ENCODE measurements around the gene OXT.

- TF ChIP-seq ATF2 (tag by site-specific recombination; IDR thresholded peaks at IDR 0.05; ENCODE audit: low read depth) (no peak), ZBTB26 (tag by site-specific recombination; optimal IDR thresholded peaks at IDR 0.05) (no peak), ZNF792 (tag by site-specific recombination; IDR thresholded peaks at IDR 0.05) (no peak), GLIS1 (tag by site-specific recombination; IDR thresholded peaks at IDR 0.05) (no peak), CTCF (tag by site-specific recombination; IDR thresholded peaks at IDR 0.05) (no peak), PRDM1 (tag by site-specific recombination; IDR thresholded peaks at IDR 0.05) (no peak), ZNF596 (tag by site-specific recombination; IDR thresholded peaks at IDR 0.05) (no peak), PRDM6 (tag by site-specific recombination; IDR thresholded peaks at IDR 0.05) (no peak), ZNF184 (tag by site-specific recombination; IDR thresholded peaks at IDR 0.05) (no peak), ZFP37 (tag by site-specific recombination; IDR thresholded peaks at IDR 0.05) (no peak), SP3 (tag by site-specific recombination; IDR thresholded peaks at IDR 0.05) (no peak), ZNF423 (tag by site-specific recombination; IDR thresholded peaks at IDR 0.05) (no peak), ZBTB20 (tag by site-specific recombination; IDR thresholded peaks at IDR 0.05) (no peak), ZNF707 (tag by site-specific recombination; IDR thresholded peaks at IDR 0.05) (no peak)
Measured at GRCh38 chr20:3044336-3044965, 27.0 kb upstream of the OXT start.
